ENCODE results near the gene CALHM6. TPM values are rescaled to one million over a fixed set of nuclear protein-coding genes. Genes with fewer than 3 reads are reported as not detected.

Gene CALHM6
- total RNA-seq, 2 experiments from 2014 or later = 10.9 to 11.3 TPM

GRCh38 chr6:116452531-116452930 lies 8.6 kb upstream of the CALHM6 start:
- POLR2A ChIA-PET = no interaction called here
- intact Hi-C loops (cut with micrococcal nuclease) = no loop called here
- no peak overlapping the region for H3K4me3 Mint-ChIP-seq
- no peaks in the 10 kb centered on the region for H3K36me3 Mint-ChIP-seq (ENCODE audit: low read depth)
- peaks cover 11% of the 10 kb centered on the region for H3K27me3 Mint-ChIP-seq
- TF ChIP-seq CTCF (IDR thresholded peaks at IDR 0.05) = no peak
- no peaks in the 10 kb centered on the region for H3K9me3 Mint-ChIP-seq
- no peak for ATAC-seq
- no peak for DNase-seq
- peaks cover 19% of the 10 kb centered on the region for H3K4me1 Mint-ChIP-seq (ENCODE audit: low read depth)
- CTCF ChIA-PET = interaction anchor here (1.1 to 1.6 kb wide), 2 partner anchors 23 to 81 kb away, joined by 3 read pairs; no protein-coding TSS in a partner anchor
- H3K27ac Mint-ChIP-seq = no peak overlapping the region

GRCh38 chr6:116456106-116456505 lies 5.1 kb upstream of the CALHM6 start:
- ATAC-seq (no peak), DNase-seq (no peak)
- intact Hi-C loops (cut with micrococcal nuclease) = no loop called here
- no peak overlapping the region for H3K4me3 Mint-ChIP-seq
- CTCF ChIA-PET = no interaction called here
- no peaks in the 10 kb centered on the region for H3K9me3 Mint-ChIP-seq
- H3K27me3 Mint-ChIP-seq = peaks cover 17% of the 10 kb centered on the region
- H3K27ac Mint-ChIP-seq = no peak overlapping the region
- POLR2A ChIA-PET = no interaction called here
- no peak for TF ChIP-seq CTCF (IDR thresholded peaks at IDR 0.05)
- H3K36me3 Mint-ChIP-seq (ENCODE audit: low read depth) = no peaks in the 10 kb centered on the region
- H3K4me1 Mint-ChIP-seq (ENCODE audit: low read depth) = peaks cover 15% of the 10 kb centered on the region

- peaks cover 21% of the 10 kb centered on the region for H3K27me3 Mint-ChIP-seq
- H3K27ac Mint-ChIP-seq = no peak overlapping the region
- CTCF ChIA-PET = no interaction called here
- DNase-seq (no peak), ATAC-seq (no peak)
- no peak for TF ChIP-seq CTCF (IDR thresholded peaks at IDR 0.05)
- POLR2A ChIA-PET = no interaction called here
- intact Hi-C loops (cut with micrococcal nuclease) = no loop called here
- no peaks in the 10 kb centered on the region for H3K36me3 Mint-ChIP-seq (ENCODE audit: low read depth)
- H3K4me1 Mint-ChIP-seq (ENCODE audit: low read depth) = peaks cover 17% of the 10 kb centered on the region
- no peaks in the 10 kb centered on the region for H3K9me3 Mint-ChIP-seq
- no peak overlapping the region for H3K4me3 Mint-ChIP-seq
Observed at GRCh38 chr6:116456927-116457326, 4.2 kb upstream of the CALHM6 start.

GRCh38 chr6:116458264-116458663 lies 2.9 kb upstream of the CALHM6 start:
- no peaks in the 10 kb centered on the region for H3K36me3 Mint-ChIP-seq (ENCODE audit: low read depth)
- H3K27ac Mint-ChIP-seq = no peak overlapping the region
- H3K4me1 Mint-ChIP-seq (ENCODE audit: low read depth) = peaks cover 19% of the 10 kb centered on the region
- DNase-seq (no peak), ATAC-seq (no peak)
- H3K9me3 Mint-ChIP-seq = no peaks in the 10 kb centered on the region
- no peak overlapping the region for H3K4me3 Mint-ChIP-seq
- CTCF ChIA-PET = interaction anchor here (1.4 kb wide), 1 partner anchor 171 kb away, joined by 5 read pairs; no protein-coding TSS in a partner anchor
- POLR2A ChIA-PET = no interaction called here
- peaks cover 24% of the 10 kb centered on the region for H3K27me3 Mint-ChIP-seq
- intact Hi-C loops (cut with micrococcal nuclease) = no loop called here
- TF ChIP-seq CTCF (IDR thresholded peaks at IDR 0.05) = no peak

- H3K4me3 Mint-ChIP-seq = no peak overlapping the region
- no peak for ATAC-seq
- no peak overlapping the region for H3K27ac Mint-ChIP-seq
- intact Hi-C loops (cut with micrococcal nuclease) = loop anchor here (5.0 kb wide), 1 partner anchor 183 kb away; the partner anchor contains the start of gene TSPYL1
- H3K27me3 Mint-ChIP-seq = peaks cover 25% of the 10 kb centered on the region
- ChIA-PET POLR2A (no interaction called here), CTCF (interaction anchor here (1.5 kb wide), 1 partner anchor 15 kb away, joined by 4 read pairs; no protein-coding TSS in a partner anchor)
- no peak for DNase-seq
- no peaks in the 10 kb centered on the region for H3K36me3 Mint-ChIP-seq (ENCODE audit: low read depth)
- H3K4me1 Mint-ChIP-seq (ENCODE audit: low read depth) = peaks cover 19% of the 10 kb centered on the region
- H3K9me3 Mint-ChIP-seq = no peaks in the 10 kb centered on the region
- no peak for TF ChIP-seq CTCF (IDR thresholded peaks at IDR 0.05)
Observed at GRCh38 chr6:116459927-116460326, 1.2 kb upstream of the CALHM6 start.

Measured in activated CD8-positive, alpha-beta T cell treated with anti-CD3 and anti-CD28 coated beads for 36 hours (primary cell).